Spinal cord (tissue), 10 donors: ENCODE data around the gene ZNF236. TPM values are rescaled to one million over a fixed set of nuclear protein-coding genes. Genes with fewer than 3 reads are reported as not detected.

Source experiments
- DNase-seq, 6 donors: peaks; one replicate each; pipeline versions ENCODE4 v3.0.0 to v3.0.0-alpha.2; 2013 to 2015; ENCODE audit warnings: low spot score in 6 of 6, low read depth in 4 of 6
- H3K27ac ChIP-seq: one replicate; pipeline ENCODE4 v1.5.1; 2013; ENCODE audit warnings: low read depth, low read length, control low read depth
- H3K27me3 ChIP-seq: one replicate; pipeline ENCODE4 v1.6.1; 2013; ENCODE audit warnings: low read length; ENCODE audit not compliant: control insufficient read depth, insufficient read depth
- H3K36me3 ChIP-seq: one replicate; pipeline ENCODE4 v1.6.1; 2013; ENCODE audit warnings: low read length; ENCODE audit not compliant: control insufficient read depth, insufficient read depth
- H3K4me1 ChIP-seq: one replicate; pipeline ENCODE4 v1.6.1; 2013; ENCODE audit warnings: low read length; ENCODE audit not compliant: control insufficient read depth, insufficient read depth
- H3K4me3 ChIP-seq: one replicate; pipeline ENCODE4 v1.5.1; 2013; ENCODE audit warnings: low read depth, low read length, control low read depth
- H3K9me3 ChIP-seq: one replicate; pipeline ENCODE4 v1.6.1; 2013; ENCODE audit warnings: low read length; ENCODE audit not compliant: control insufficient read depth, insufficient read depth
- WGBS: methylation state at CpG from one replicate; pipeline ENCODE4 v1.1.5; 2013; ENCODE audit warnings: missing lambda C conversion rate; ENCODE audit not compliant: insufficient coverage; 5-methylcytosine and 5-hydroxymethylcytosine counted together
- polyA plus RNA-seq, 2 donors: library from polyadenylated mRNA; unstranded; fragments of 120-200 nt; gene quantifications; one replicate each; pipeline ENCODE4 v1.2.1, GENCODE V29; 2013; ENCODE audit not compliant: insufficient read length in 2 of 2
- total RNA-seq, 2 donors: library from RNA; depleted of rRNA in 1 of 2; stranded (reverse); fragments of 120-200 nt in 1 of 2; fragments of >200 nt in 1 of 2; gene quantifications; one replicate each; pipeline versions ENCODE4 v1.2.3 to v1.2.4, GENCODE V29; 2013 to 2014
- donor health status: healthy.

The ZNF236 gene
- total and polyA plus RNA-seq, 4 donors, result 7.6 to 23.0 (median 13.6) TPM

DNA sequence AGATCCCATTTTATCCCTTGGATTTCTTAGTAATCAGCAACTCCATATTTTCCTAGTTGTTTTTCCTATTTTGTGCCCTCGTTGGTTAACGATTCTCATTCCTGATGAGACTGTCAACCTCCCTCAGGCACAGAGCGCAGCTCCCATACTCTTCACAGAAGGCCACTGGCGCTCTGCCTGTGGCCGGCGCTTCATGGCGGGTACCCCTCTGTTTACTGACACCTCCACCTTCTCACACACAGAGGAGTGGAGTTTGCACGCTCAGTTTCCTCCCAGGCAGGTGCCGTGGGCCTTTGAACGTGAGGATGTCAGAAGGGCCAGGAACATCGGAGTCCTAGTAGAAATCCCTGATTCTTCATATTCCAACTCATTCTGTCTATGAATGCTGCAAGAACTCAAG, 171.2 kb downstream of the ZNF236 start:
- peaks cover 9% of the 10 kb centered on the region for H3K36me3 ChIP-seq
- H3K4me1 ChIP-seq, result peaks cover 40% of the 10 kb centered on the region
- H3K4me3 ChIP-seq, result no peak overlapping the region
- no peaks in the 10 kb centered on the region for H3K27me3 ChIP-seq
- H3K27ac ChIP-seq, result no peak overlapping the region
- no peak for DNase-seq
- 94% methylated on average over 11 of the region's 11 CpGs for WGBS
- H3K9me3 ChIP-seq, result no peaks in the 10 kb centered on the region

GRCh38 chr18:76994086-76994654, 171.8 kb downstream of the ZNF236 start:
- 94% methylated on average over 4 of the region's 8 CpGs for WGBS
- H3K4me3 ChIP-seq, result no peak overlapping the region
- DNase-seq, result no peak
- peaks cover 6% of the 10 kb centered on the region for H3K36me3 ChIP-seq
- peaks cover 40% of the 10 kb centered on the region for H3K4me1 ChIP-seq
- no peaks in the 10 kb centered on the region for H3K27me3 ChIP-seq
- H3K9me3 ChIP-seq, result no peaks in the 10 kb centered on the region
- H3K27ac ChIP-seq, result no peak overlapping the region

- Histone ChIP-seq H3K27ac (peak overlapping the region; percentile 50), H3K27me3 (no peaks in the 10 kb centered on the region), H3K9me3 (no peaks in the 10 kb centered on the region), H3K36me3 (no peaks in the 10 kb centered on the region), H3K4me3 (no peak overlapping the region), H3K4me1 (peaks cover 40% of the 10 kb centered on the region)
- no peak for DNase-seq
- WGBS, result 65% methylated on average over 4 of the region's 7 CpGs
These were observed 173.5 kb downstream of the ZNF236 start for GRCh38 chr18:76995896-76996295.

DNA sequence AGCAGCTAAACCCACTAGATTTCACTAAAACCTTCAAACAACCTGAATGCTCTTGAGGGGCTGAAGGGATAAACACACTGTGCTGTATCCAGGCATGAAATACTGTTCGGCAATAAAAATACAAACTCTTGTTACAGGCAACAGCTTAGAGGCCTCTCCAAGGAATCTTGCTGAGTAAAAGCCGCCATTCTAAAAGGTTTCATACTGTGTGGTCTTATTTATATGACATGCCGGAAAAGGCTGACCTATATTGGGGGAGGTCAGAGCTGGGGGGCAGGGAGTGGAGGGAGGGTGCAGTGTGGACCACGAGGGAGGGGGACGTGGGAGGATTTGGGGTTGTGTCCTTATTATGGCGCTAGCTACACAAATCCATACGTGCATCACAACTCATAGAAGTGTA, 174.1 kb downstream of the ZNF236 start:
- 38% methylated on average over 2 of the region's 7 CpGs for WGBS
- H3K27ac ChIP-seq, result peak overlapping the region; percentile 50

GRCh38 chr18:76997951-76998808, 175.8 kb downstream of the ZNF236 start:
- WGBS, result 93% methylated on average over 32 of the region's 38 CpGs
- Histone ChIP-seq H3K4me1 (peaks cover 22% of the 10 kb centered on the region), H3K36me3 (no peaks in the 10 kb centered on the region), H3K27ac (no peak overlapping the region), H3K9me3 (no peaks in the 10 kb centered on the region), H3K4me3 (no peak overlapping the region), H3K27me3 (no peaks in the 10 kb centered on the region)
- no peak for DNase-seq

More for the DNA sequence above, 174.1 kb downstream of the ZNF236 start:
- no peaks in the 10 kb centered on the region for H3K9me3 ChIP-seq
- H3K36me3 ChIP-seq, result no peaks in the 10 kb centered on the region
- peaks cover 37% of the 10 kb centered on the region for H3K4me1 ChIP-seq
- H3K4me3 ChIP-seq, result no peak overlapping the region
- H3K27me3 ChIP-seq, result no peaks in the 10 kb centered on the region
- DNase-seq, result peak in 1 of 6 donors; percentile 43

DNA sequence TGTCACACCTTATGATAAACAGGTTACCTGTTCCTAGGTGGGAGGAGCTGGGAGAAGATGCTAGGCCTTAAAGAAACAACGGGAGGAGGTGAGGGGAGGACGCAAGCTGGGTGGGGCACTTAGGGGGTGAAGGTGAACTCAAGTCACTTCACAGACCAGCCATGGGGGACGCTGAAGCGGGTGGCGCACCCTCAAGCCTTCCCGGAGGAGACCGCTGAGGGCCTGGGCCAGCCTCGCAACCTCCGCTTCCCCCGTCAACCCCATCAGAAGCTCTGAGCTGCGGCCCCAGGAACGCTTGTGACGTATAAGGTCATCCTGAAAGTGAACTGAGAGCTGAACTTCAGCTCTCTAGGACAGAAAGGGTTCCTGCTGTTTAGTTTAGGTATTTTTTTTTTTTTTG, 176.7 kb downstream of the ZNF236 start:
- H3K27me3 ChIP-seq, result no peaks in the 10 kb centered on the region
- H3K36me3 ChIP-seq, result no peaks in the 10 kb centered on the region
- H3K4me1 ChIP-seq, result peaks cover 19% of the 10 kb centered on the region
- WGBS, result 93% methylated on average over 13 of the region's 13 CpGs
- H3K9me3 ChIP-seq, result no peaks in the 10 kb centered on the region
- DNase-seq, result no peak
- H3K27ac ChIP-seq, result no peak overlapping the region
- H3K4me3 ChIP-seq, result no peak overlapping the region

- WGBS, result 0% methylated on average over 1 of the region's 11 CpGs
- H3K9me3 ChIP-seq, result no peaks in the 10 kb centered on the region
- peak in 2 of 6 donors; percentile 75 to 83 for DNase-seq
- no peak overlapping the region for H3K27ac ChIP-seq
- H3K36me3 ChIP-seq, result peaks cover 4% of the 10 kb centered on the region
- H3K4me3 ChIP-seq, result no peak overlapping the region
- H3K4me1 ChIP-seq, result peaks cover 29% of the 10 kb centered on the region
- no peaks in the 10 kb centered on the region for H3K27me3 ChIP-seq
These were observed 178.2 kb downstream of the ZNF236 start for GRCh38 chr18:77000527-77000926.

DNA sequence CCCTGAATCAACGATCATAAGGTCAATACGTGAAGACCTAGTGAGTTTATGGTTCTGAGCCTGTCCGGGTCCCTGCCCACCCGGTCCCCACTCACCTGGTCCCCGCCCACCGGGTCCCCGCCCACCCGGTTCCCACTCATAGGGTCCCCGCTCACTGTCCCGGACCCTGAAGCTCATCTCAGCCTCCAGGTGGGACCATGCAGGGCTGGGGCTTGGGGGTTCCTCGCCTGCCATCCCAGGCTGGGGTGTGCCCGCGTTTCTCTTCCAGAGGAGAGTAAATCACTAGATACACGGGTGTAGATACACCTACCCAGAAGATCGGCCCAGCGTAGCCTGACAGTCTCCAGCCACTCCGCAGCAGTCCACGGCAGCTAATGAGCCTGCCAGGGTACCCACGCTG, 178.7 kb downstream of the ZNF236 start:
- Histone ChIP-seq H3K27me3 (no peaks in the 10 kb centered on the region), H3K4me1 (peaks cover 34% of the 10 kb centered on the region), H3K9me3 (no peaks in the 10 kb centered on the region), H3K36me3 (peaks cover 5% of the 10 kb centered on the region), H3K4me3 (no peak overlapping the region), H3K27ac (no peak overlapping the region)
- 87% methylated on average over 17 of the region's 19 CpGs for WGBS
- DNase-seq, result no peak

GRCh38 chr18:77001979-77002378, 179.6 kb downstream of the ZNF236 start:
- H3K36me3 ChIP-seq, result peaks cover 12% of the 10 kb centered on the region
- H3K4me3 ChIP-seq, result no peak overlapping the region
- no peaks in the 10 kb centered on the region for H3K27me3 ChIP-seq
- H3K4me1 ChIP-seq, result peaks cover 38% of the 10 kb centered on the region
- DNase-seq, result no peak
- no peaks in the 10 kb centered on the region for H3K9me3 ChIP-seq
- WGBS, result 88% methylated on average over 6 of the region's 7 CpGs
- no peak overlapping the region for H3K27ac ChIP-seq

GRCh38 chr18:77002496-77002895, 180.1 kb downstream of the ZNF236 start:
- 75% methylated on average over 4 of the region's 10 CpGs for WGBS
- peaks cover 38% of the 10 kb centered on the region for H3K4me1 ChIP-seq

More at GRCh38 chr18:77002496-77002895, 180.1 kb downstream of the ZNF236 start:
- Histone ChIP-seq H3K27me3 (no peaks in the 10 kb centered on the region), H3K4me3 (no peak overlapping the region), H3K36me3 (peaks cover 15% of the 10 kb centered on the region), H3K27ac (no peak overlapping the region), H3K9me3 (no peaks in the 10 kb centered on the region)
- no peak for DNase-seq
